Adrenal gland (tissue), 5 donors: ENCODE measurements around the gene PSME1.

Experiments
- POLR2A ChIP-seq, 2 donors: fragments of 450-650 bp; IDR thresholded peaks; one replicate each; pipeline ENCODE4 v1.6.1; 2017; ENCODE audit warnings: antibody characterized with exemption in 2 of 2, mild to moderate bottlenecking in 2 of 2, moderate library complexity in 1 of 2
- TF ChIP-seq, protein P1 (sequence below), 6 experiments: fragments of 450-650 bp in 4 of 6; fragments of 200-600 bp in 2 of 6; sonication (generic) in 1 of 6; IDR thresholded peaks; 1 replicate in 5 of 6; 2 replicates in 1 of 6; pipeline versions ENCODE4 v1.5.1 to v1.8.0; 2016 to 2021; ENCODE audit warnings: antibody characterized with exemption in 6 of 6, mild to moderate bottlenecking in 2 of 6, moderate library complexity in 1 of 6
- donor health status: DM: no; HTN: no; CAD: no.

DNA sequence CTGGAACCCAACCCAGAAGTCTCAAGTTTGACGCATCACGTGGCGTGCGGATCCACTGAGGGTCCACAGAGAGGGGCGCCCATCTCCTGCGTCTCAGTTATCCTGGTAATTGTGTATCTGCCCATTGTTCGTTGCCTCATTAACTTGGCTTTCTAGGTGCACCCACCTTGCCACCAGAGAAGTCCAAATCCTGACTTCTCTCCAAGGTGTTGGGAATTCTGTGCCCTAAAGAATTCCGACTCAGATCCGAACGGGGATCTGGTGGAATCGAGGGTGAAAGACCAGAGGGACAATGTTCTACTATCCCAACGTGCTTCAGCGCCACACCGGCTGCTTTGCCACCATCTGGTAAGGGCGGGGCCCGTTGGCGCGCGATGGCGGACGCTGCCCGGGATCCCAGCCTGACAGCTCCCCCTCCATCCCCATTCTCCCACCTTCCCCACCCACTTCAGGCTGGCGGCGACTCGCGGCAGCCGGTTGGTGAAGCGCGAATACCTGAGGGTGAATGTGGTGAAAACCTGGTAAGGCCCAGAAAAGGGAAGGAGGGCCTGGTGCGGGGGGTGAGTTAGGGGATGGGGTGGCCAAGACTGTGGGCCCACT lies 36.4 kb downstream of the PSME1 start:
- TF ChIP-seq, protein P1, sequence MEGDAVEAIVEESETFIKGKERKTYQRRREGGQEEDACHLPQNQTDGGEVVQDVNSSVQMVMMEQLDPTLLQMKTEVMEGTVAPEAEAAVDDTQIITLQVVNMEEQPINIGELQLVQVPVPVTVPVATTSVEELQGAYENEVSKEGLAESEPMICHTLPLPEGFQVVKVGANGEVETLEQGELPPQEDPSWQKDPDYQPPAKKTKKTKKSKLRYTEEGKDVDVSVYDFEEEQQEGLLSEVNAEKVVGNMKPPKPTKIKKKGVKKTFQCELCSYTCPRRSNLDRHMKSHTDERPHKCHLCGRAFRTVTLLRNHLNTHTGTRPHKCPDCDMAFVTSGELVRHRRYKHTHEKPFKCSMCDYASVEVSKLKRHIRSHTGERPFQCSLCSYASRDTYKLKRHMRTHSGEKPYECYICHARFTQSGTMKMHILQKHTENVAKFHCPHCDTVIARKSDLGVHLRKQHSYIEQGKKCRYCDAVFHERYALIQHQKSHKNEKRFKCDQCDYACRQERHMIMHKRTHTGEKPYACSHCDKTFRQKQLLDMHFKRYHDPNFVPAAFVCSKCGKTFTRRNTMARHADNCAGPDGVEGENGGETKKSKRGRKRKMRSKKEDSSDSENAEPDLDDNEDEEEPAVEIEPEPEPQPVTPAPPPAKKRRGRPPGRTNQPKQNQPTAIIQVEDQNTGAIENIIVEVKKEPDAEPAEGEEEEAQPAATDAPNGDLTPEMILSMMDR (IDR thresholded peaks at IDR 0.05) = no peak
- no peak for TF ChIP-seq POLR2A (IDR thresholded peaks at IDR 0.05)
